GM12891 (cell line): ENCODE measurements around the gene TTN.

ENCODE experiments used
- POLR2A ChIP-seq: IDR thresholded peaks from 2 replicates; pipeline ENCODE4 v1.6.1; 2011; ENCODE audit warnings: low read depth, low read length, control low read depth
- POLR2AphosphoS5 ChIP-seq: IDR thresholded peaks from 2 replicates; pipeline ENCODE4 v1.6.1; 2011; ENCODE audit warnings: low read depth, low read length, control low read depth

DNA sequence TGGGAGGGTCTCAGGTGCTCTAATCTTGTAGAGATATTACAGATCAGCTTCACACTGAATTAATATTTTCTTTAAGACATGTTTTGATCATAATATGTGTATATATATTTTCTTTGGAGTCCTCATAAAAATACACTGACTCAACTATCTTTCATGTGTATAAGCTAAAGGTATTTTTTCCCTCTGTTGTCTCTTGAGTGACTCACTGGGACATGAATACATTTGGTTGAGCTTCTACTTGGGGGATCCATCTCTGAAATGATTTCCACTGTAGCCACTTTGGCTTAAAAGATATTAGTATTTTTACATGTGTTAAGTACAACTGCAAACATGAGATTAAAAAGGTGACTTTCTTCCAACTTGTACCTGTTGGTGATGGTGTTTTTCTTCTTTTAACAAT, 140.8 kb downstream of the TTN start:
- TF ChIP-seq POLR2AphosphoS5 (no peak), POLR2A (no peak)
